HepG2 (cell line): ENCODE data around the gene ABTB2. TPM values are rescaled to one million over a fixed set of nuclear protein-coding genes. Genes with fewer than 3 reads are reported as not detected.

Experiments used
- CREB3 ChIP-seq: sonication (generic); formaldehyde crosslinking; IDR thresholded peaks from 2 replicates; pipeline ENCODE4 v1.5.0; 2020; ENCODE audit warnings: missing genetic modification reagents
- ESRRA ChIP-seq: sonication (generic); formaldehyde crosslinking; IDR thresholded peaks from 2 replicates; pipeline ENCODE4 v1.5.1; 2020; ENCODE audit warnings: mild to moderate bottlenecking, low read depth, missing genetic modification reagents
- GLMP ChIP-seq: sonication (generic); formaldehyde crosslinking; IDR thresholded peaks from 2 replicates; pipeline ENCODE4 v1.9.0; 2021; ENCODE audit warnings: missing genetic modification reagents, mild to moderate bottlenecking, borderline replicate concordance
- GPBP1L1 ChIP-seq: sonication (generic); formaldehyde crosslinking; IDR thresholded peaks from 2 replicates; pipeline ENCODE4 v1.5.0; 2020; ENCODE audit warnings: mild to moderate bottlenecking, missing genetic modification reagents
- HMG20B ChIP-seq: conservative IDR thresholded peaks from 2 replicates; pipeline ENCODE4 v1.6.1; 2016; ENCODE audit warnings: missing genetic modification reagents, missing compliant biosample characterization
- HMGA1 ChIP-seq: sonication (generic); formaldehyde crosslinking; conservative IDR thresholded peaks from 2 replicates; pipeline ENCODE4 v1.4.0; 2020; ENCODE audit warnings: missing genetic modification reagents
- KLF9 ChIP-seq: IDR thresholded peaks from 2 replicates; pipeline ENCODE4 v1.6.1; 2016; ENCODE audit warnings: low read depth
- NFE2L2 ChIP-seq: fragments of 150-350 bp; IDR thresholded peaks from 2 replicates; pipeline ENCODE4 v1.6.1; 2014; ENCODE audit warnings: low read length
- PBX3 ChIP-seq: sonication (generic); formaldehyde crosslinking; IDR thresholded peaks from 2 replicates; pipeline ENCODE4 v1.8.1; 2023; ENCODE audit warnings: missing genetic modification reagents, inconsistent platforms, borderline replicate concordance
- PHF21A ChIP-seq: sonication (generic); formaldehyde crosslinking; IDR thresholded peaks from 2 replicates; pipeline ENCODE4 v1.5.0; 2020; ENCODE audit warnings: mild to moderate bottlenecking, missing genetic modification reagents
- RFXANK ChIP-seq: IDR thresholded peaks from 2 replicates; pipeline ENCODE4 v1.6.1; 2016
- SAFB2 ChIP-seq: sonication (generic); formaldehyde crosslinking; IDR thresholded peaks from 2 replicates; pipeline ENCODE4 v1.5.1; 2020; ENCODE audit warnings: missing genetic modification reagents, low read depth, mild to moderate bottlenecking, borderline replicate concordance
- SALL1 ChIP-seq: sonication (generic); formaldehyde crosslinking; IDR thresholded peaks from 2 replicates; pipeline ENCODE4 v1.8.0; 2022; ENCODE audit warnings: mild to moderate bottlenecking, missing genetic modification reagents
- SMYD3 ChIP-seq: sonication (generic); formaldehyde crosslinking; IDR thresholded peaks from 2 replicates; pipeline ENCODE4 v1.8.1; 2023; ENCODE audit warnings: mild to moderate bottlenecking, missing genetic modification reagents
- SRSF9 ChIP-seq: fragments of 200-400 bp; formaldehyde crosslinking; IDR thresholded peaks from 2 replicates; pipeline ENCODE4 v1.6.1; 2018; ENCODE audit warnings: borderline replicate concordance, mild to moderate bottlenecking, low read depth, low read length; ENCODE audit not compliant: insufficient read depth, poor library complexity, severe bottlenecking
- TARDBP ChIP-seq: sonication (generic); formaldehyde crosslinking; IDR thresholded peaks from 2 replicates; pipeline ENCODE4 v1.8.0; 2022; ENCODE audit warnings: mild to moderate bottlenecking, missing genetic modification reagents
- ZNF432 ChIP-seq: sonication (generic); formaldehyde crosslinking; IDR thresholded peaks from 2 replicates; pipeline ENCODE4 v1.5.0; 2020; ENCODE audit warnings: missing genetic modification reagents, mild to moderate bottlenecking, borderline replicate concordance
- ZNF556 ChIP-seq: sonication (generic); formaldehyde crosslinking; IDR thresholded peaks from 2 replicates; pipeline ENCODE4 v1.4.0; 2020; ENCODE audit warnings: mild to moderate bottlenecking, missing genetic modification reagents, borderline replicate concordance
- ZNF580 ChIP-seq: IDR thresholded peaks from 2 replicates; pipeline ENCODE4 v1.6.1; 2016; ENCODE audit warnings: low read depth, borderline replicate concordance
- polyA plus RNA-seq, 8 experiments: library from polyadenylated mRNA; depleted of rRNA in 3 of 8; stranded (reverse) in 7 of 8; unstranded in 1 of 8; fragments of >200 nt; fragmentation: Illumina TruSeq in 4 of 8; extraction: Trizol in 4 of 8; gene quantifications; 2 replicates each; pipeline versions ENCODE4 v1.2.1 to v1.2.3, GENCODE V29; 2011 to 2016; ENCODE audit warnings: low read depth in 4 of 8, missing spikeins in 1 of 8, mixed read lengths in 1 of 8; ENCODE audit not compliant: insufficient read depth in 1 of 8
- total RNA-seq, 5 experiments: library from RNA; depleted of rRNA; stranded (reverse); fragments of >200 nt; fragmentation: Illumina TruSeq; extraction: Trizol; gene quantifications; 2 replicates each; pipeline ENCODE4 v1.2.3, GENCODE V29; 2016; ENCODE audit warnings: low read depth in 1 of 5

ABTB2 gene
- total and polyA plus RNA-seq, 2 of the 13 experiments (the other 11 are each of a cell fraction or from before 2014, with no cell fraction given), result 5.1 to 15.4 TPM

GRCh38 chr11:34344768-34345539 lies 12.9 kb downstream of the ABTB2 start (continued):
- TF ChIP-seq SALL1 (CRISPR knock-in tag) (peak; percentile 94), ZNF432 (CRISPR knock-in tag) (no peak), PBX3 (no peak), TARDBP (CRISPR knock-in tag) (peak; percentile 78; the same call in 1 of the 2 replicates), SRSF9 (no peak), RFXANK (CRISPR knock-in tag) (no peak), SAFB2 (CRISPR knock-in tag) (no peak), ZNF580 (no peak), NFE2L2 (no peak), HMGA1 (no peak), HMG20B (CRISPR knock-in tag) (peak; percentile 57; the same call in 1 of the 2 replicates), PHF21A (CRISPR knock-in tag) (peak; percentile 97), SMYD3 (CRISPR knock-in tag) (peak; percentile 79; the same call in 1 of the 2 replicates), GPBP1L1 (CRISPR knock-in tag) (no peak), ZNF556 (CRISPR knock-in tag) (peak; percentile 71; the same call in 1 of the 2 replicates), CREB3 (CRISPR knock-in tag) (no peak), ESRRA (CRISPR knock-in tag) (no peak), KLF9 (CRISPR knock-in tag) (no peak), GLMP (no peak)
